ENCODE measurements around the gene CDH4. TPM values are rescaled to one million over a fixed set of nuclear protein-coding genes. Genes with fewer than 3 reads are reported as not detected.

CDH4 gene
- total RNA-seq, 1 donor from 2014 or later, result 8.3 TPM

DNA sequence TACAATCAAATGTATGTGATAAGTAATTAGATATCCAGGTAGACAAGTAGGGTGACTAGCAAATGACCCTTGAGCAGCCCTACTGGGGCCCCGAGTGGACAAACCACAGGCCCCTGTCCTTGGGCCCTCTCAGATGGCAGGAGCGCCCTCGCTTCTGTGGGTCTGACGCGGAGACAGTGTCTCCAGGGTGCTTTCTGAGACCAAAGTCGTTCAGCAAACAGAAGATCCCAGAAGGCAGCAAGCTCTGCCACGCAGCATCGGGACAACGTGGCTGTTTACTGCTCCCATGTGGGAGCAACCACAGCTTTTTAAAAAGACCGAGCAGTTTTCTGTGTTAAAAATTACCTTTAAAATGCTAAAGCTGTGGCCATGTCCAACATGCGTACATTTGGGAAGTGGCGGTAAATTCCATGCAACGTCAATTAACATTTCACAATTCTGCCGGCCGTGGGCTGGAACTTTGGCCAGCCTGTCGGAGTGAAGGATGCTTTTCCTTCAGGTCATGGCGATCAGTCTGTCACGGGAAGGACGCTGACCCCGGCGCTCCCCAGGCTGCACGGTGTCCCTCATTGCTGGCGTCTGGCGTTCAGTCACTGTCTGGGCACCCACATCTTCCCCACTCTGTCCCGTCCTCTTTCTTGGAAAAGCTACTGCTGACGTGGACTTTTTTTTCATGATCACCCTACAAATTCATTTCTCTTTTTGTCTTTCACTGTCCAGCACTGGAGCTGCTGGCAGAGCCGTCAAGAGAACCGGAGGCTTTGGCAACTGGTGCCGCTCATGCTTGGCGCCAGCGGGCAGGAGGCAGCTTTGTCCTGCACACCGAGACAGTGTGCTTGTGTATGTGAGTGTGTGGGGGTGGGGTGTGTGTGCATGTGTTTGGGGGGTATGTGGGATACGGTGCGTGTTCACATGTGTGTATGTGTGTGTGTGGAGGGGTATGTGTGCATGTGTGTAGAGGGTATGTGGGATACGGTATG, 293.1 kb downstream of the CDH4 start:
- no peaks in the 10 kb centered on the region for H3K36me3 Mint-ChIP-seq
- no peaks in the 10 kb centered on the region for H3K9me3 Mint-ChIP-seq
- no peak overlapping the region for H3K27ac Mint-ChIP-seq
- H3K4me3 Mint-ChIP-seq, result no peak overlapping the region
- peaks cover 12% of the 10 kb centered on the region for H3K27me3 Mint-ChIP-seq
- DNase-seq (ENCODE audit: extremely low spot score, unreplicated experiment), result no peak
- H3K4me1 Mint-ChIP-seq (ENCODE audit: unreplicated experiment), result no peaks in the 10 kb centered on the region
- TF ChIP-seq, protein P1, sequence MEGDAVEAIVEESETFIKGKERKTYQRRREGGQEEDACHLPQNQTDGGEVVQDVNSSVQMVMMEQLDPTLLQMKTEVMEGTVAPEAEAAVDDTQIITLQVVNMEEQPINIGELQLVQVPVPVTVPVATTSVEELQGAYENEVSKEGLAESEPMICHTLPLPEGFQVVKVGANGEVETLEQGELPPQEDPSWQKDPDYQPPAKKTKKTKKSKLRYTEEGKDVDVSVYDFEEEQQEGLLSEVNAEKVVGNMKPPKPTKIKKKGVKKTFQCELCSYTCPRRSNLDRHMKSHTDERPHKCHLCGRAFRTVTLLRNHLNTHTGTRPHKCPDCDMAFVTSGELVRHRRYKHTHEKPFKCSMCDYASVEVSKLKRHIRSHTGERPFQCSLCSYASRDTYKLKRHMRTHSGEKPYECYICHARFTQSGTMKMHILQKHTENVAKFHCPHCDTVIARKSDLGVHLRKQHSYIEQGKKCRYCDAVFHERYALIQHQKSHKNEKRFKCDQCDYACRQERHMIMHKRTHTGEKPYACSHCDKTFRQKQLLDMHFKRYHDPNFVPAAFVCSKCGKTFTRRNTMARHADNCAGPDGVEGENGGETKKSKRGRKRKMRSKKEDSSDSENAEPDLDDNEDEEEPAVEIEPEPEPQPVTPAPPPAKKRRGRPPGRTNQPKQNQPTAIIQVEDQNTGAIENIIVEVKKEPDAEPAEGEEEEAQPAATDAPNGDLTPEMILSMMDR (conservative IDR thresholded peaks at IDR 0.05), result no peak

DNA sequence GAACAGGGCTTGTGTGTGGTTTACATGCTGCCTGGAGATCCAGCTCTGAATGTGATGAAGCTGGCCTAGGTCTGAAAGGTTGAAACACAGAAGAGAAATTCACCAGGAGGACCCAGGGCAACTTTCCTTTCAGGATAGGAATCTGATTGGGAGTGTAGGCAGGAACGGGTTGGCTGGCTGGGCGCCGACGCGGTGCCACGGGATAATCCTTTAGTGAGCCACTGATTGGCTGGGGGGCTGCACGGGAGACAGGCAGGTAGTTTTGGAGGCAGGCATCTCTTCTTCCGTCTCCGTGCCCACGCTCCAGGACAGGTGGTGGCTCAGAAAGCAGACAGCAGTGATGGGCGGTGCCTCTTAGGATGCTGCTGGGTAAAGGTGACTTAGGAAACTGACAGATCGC, 294.6 kb downstream of the CDH4 start:
- Mint-ChIP-seq H3K4me3 (no peak overlapping the region), H3K4me1 (ENCODE audit: unreplicated experiment) (no peaks in the 10 kb centered on the region), H3K27ac (no peak overlapping the region), H3K27me3 (peaks cover 14% of the 10 kb centered on the region), H3K36me3 (no peaks in the 10 kb centered on the region), H3K9me3 (no peaks in the 10 kb centered on the region)
- DNase-seq (ENCODE audit: extremely low spot score, unreplicated experiment), result no peak
- TF ChIP-seq, protein P1 (conservative IDR thresholded peaks at IDR 0.05), result no peak

DNA sequence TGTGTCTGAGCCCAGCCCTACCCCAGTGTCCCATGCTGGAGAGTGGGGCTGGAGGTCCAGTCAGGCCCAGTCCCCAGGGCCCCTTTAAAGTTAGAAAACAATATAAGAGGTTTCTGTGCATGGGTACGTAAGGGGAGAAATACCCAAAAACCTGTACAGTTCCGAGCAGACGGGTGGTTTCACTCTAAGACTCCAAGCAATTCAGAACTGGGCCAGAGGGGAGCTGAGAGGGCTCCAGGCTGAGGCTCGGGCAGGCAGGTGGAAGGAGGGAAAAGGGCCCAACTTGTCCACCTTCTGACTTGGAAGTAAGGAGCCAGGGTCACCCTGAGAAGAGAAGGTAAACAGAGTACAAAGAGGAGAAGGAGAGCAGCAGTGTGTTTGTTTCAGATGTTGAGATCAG, 296.0 kb downstream of the CDH4 start:
- Mint-ChIP-seq H3K9me3 (peaks cover 6% of the 10 kb centered on the region), H3K27ac (no peak overlapping the region), H3K4me3 (no peak overlapping the region), H3K27me3 (peaks cover 13% of the 10 kb centered on the region), H3K4me1 (ENCODE audit: unreplicated experiment) (no peaks in the 10 kb centered on the region), H3K36me3 (no peaks in the 10 kb centered on the region)
- no peak for DNase-seq (ENCODE audit: extremely low spot score, unreplicated experiment)
- TF ChIP-seq, protein P1 (conservative IDR thresholded peaks at IDR 0.05), result no peak

DNA sequence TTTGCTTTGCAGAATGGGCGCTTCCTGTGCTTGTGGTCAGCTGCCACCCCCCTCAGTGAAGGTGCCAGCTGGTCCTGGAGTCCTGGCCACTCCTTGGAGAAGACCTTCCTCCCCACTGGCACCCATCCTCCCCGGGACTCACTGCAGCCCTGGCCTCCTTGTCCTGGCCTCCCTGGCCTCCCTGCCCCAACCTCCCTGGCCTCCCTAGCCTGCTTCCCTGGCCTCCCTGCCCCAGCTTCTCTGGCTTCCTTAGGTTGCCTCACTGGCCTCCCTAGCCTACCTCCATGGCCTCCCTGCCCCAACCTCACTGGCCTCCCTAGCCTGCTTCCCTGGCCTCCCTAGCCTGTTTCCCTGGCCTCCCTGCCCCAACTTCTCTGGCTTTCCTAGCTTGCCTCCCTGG, 297.8 kb downstream of the CDH4 start:
- Mint-ChIP-seq H3K36me3 (no peaks in the 10 kb centered on the region), H3K9me3 (peaks cover 7% of the 10 kb centered on the region), H3K27me3 (peaks cover 12% of the 10 kb centered on the region), H3K27ac (no peak overlapping the region), H3K4me3 (no peak overlapping the region), H3K4me1 (ENCODE audit: unreplicated experiment) (no peaks in the 10 kb centered on the region)
- TF ChIP-seq, protein P1 (conservative IDR thresholded peaks at IDR 0.05), result no peak
- DNase-seq (ENCODE audit: extremely low spot score, unreplicated experiment), result no peak

DNA sequence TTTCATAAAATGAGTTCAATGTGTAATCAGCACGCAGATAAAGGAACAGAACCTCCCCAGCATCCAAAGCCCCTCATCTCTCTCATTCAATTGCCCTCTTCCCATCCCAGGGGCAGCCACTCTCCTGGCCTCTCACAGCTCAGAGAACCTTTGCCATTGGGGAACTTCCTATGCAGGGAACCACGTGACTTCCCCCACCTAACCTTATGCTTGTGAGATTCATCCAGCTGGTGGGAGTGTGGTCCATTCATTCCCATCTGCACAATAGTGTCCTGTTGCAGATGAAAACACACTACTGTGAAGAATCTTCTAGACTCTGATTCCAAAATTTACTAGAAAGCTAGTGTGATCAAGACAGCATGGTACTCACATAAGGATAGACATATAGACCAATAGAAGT, 299.3 kb downstream of the CDH4 start:
- Mint-ChIP-seq H3K4me1 (ENCODE audit: unreplicated experiment) (no peaks in the 10 kb centered on the region), H3K27ac (no peak overlapping the region), H3K36me3 (no peaks in the 10 kb centered on the region), H3K9me3 (peaks cover 7% of the 10 kb centered on the region), H3K27me3 (peaks cover 14% of the 10 kb centered on the region), H3K4me3 (no peak overlapping the region)
- DNase-seq (ENCODE audit: extremely low spot score, unreplicated experiment), result no peak
- TF ChIP-seq, protein P1 (conservative IDR thresholded peaks at IDR 0.05), result no peak
